ENCODE measurements around the gene MAVS.

MAVS gene

GRCh38 chr20:3854462-3854871, 7.8 kb downstream of the MAVS start:
- POLR2A ChIA-PET, result interaction anchor here (1.3 to 1.9 kb wide), 3 partner anchors 34 to 87 kb away, joined by 6 to 10 read pairs (median 8); partner anchors contain the start of genes ADISSP, AP5S1 and CENPB
- TF ChIP-seq L3MBTL2 (conservative IDR thresholded peaks at IDR 0.05), result no peak
- TF ChIP-seq TARDBP (IDR thresholded peaks at IDR 0.05), result no peak
- TF ChIP-seq FOXK2 (IDR thresholded peaks at IDR 0.05), result no peak
- no peak for TF ChIP-seq ZNF384 (IDR thresholded peaks at IDR 0.05)
- TF ChIP-seq NFRKB (IDR thresholded peaks at IDR 0.05), result no peak
- TF ChIP-seq ARNT (IDR thresholded peaks at IDR 0.05), result no peak
- no peak for TF ChIP-seq ELF4 (IDR thresholded peaks at IDR 0.05)
- no peak for TF ChIP-seq FOXM1 (IDR thresholded peaks at IDR 0.05; ENCODE audit: borderline replicate concordance)
- TF ChIP-seq, protein P1, sequence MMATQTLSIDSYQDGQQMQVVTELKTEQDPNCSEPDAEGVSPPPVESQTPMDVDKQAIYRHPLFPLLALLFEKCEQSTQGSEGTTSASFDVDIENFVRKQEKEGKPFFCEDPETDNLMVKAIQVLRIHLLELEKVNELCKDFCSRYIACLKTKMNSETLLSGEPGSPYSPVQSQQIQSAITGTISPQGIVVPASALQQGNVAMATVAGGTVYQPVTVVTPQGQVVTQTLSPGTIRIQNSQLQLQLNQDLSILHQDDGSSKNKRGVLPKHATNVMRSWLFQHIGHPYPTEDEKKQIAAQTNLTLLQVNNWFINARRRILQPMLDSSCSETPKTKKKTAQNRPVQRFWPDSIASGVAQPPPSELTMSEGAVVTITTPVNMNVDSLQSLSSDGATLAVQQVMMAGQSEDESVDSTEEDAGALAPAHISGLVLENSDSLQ (IDR thresholded peaks at IDR 0.05), result no peak
- TF ChIP-seq BHLHE40 (IDR thresholded peaks at IDR 0.05; ENCODE audit: borderline replicate concordance), result no peak
- no peak for TF ChIP-seq CTBP1 (IDR thresholded peaks at IDR 0.05; ENCODE audit: borderline replicate concordance)
- CTCF ChIA-PET, result interaction anchor here (0.5 to 1.9 kb wide), 9 partner anchors 9 to 928 kb away, joined by 3 to 9 read pairs (median 3); partner anchors contain the start of gene ADISSP
- no peak for DNase-seq (ENCODE audit: extremely low spot score)

- no peak for TF ChIP-seq CTBP1 (IDR thresholded peaks at IDR 0.05; ENCODE audit: borderline replicate concordance)
- TF ChIP-seq, protein P1 (IDR thresholded peaks at IDR 0.05), result no peak
- TF ChIP-seq HDGF (IDR thresholded peaks at IDR 0.05; ENCODE audit: borderline replicate concordance), result no peak
- no peak for TF ChIP-seq LEF1 (IDR thresholded peaks at IDR 0.05; ENCODE audit: borderline replicate concordance)
- TF ChIP-seq SP1 (IDR thresholded peaks at IDR 0.05), result no peak
- no peak for TF ChIP-seq BHLHE40 (IDR thresholded peaks at IDR 0.05; ENCODE audit: borderline replicate concordance)
- TF ChIP-seq SUZ12 (IDR thresholded peaks at IDR 0.05), result no peak
- no peak for TF ChIP-seq ZNF384 (IDR thresholded peaks at IDR 0.05)
- no peak for TF ChIP-seq FOXK2 (IDR thresholded peaks at IDR 0.05)
- no peak for TF ChIP-seq NFRKB (IDR thresholded peaks at IDR 0.05)
- no peak for TF ChIP-seq TARDBP (IDR thresholded peaks at IDR 0.05)
- no peak for TF ChIP-seq FOXA1 (IDR thresholded peaks at IDR 0.05)
- TF ChIP-seq ELF4 (IDR thresholded peaks at IDR 0.05), result no peak
- TF ChIP-seq ARNT (IDR thresholded peaks at IDR 0.05), result no peak
- TF ChIP-seq L3MBTL2 (conservative IDR thresholded peaks at IDR 0.05), result no peak
- TF ChIP-seq FOXM1 (IDR thresholded peaks at IDR 0.05; ENCODE audit: borderline replicate concordance), result no peak
- no peak for DNase-seq (ENCODE audit: extremely low spot score)
- ChIA-PET CTCF (no interaction called here), POLR2A (no interaction called here)
Measured at GRCh38 chr20:3857405-3857804, 10.8 kb downstream of the MAVS start.

- CTCF ChIA-PET, result no interaction called here
- TF ChIP-seq SP1 (IDR thresholded peaks at IDR 0.05) (no peak), ELF4 (IDR thresholded peaks at IDR 0.05) (no peak), NFRKB (IDR thresholded peaks at IDR 0.05) (no peak), HDGF (IDR thresholded peaks at IDR 0.05; ENCODE audit: borderline replicate concordance) (no peak), ZNF384 (IDR thresholded peaks at IDR 0.05) (no peak), FOXK2 (IDR thresholded peaks at IDR 0.05) (no peak), SUZ12 (IDR thresholded peaks at IDR 0.05) (no peak), LEF1 (IDR thresholded peaks at IDR 0.05; ENCODE audit: borderline replicate concordance) (no peak), FOXA1 (IDR thresholded peaks at IDR 0.05) (no peak), BHLHE40 (IDR thresholded peaks at IDR 0.05; ENCODE audit: borderline replicate concordance) (no peak), FOXM1 (IDR thresholded peaks at IDR 0.05; ENCODE audit: borderline replicate concordance) (no peak), ARNT (IDR thresholded peaks at IDR 0.05) (no peak), TARDBP (IDR thresholded peaks at IDR 0.05) (no peak)
- no peak for DNase-seq (ENCODE audit: extremely low spot score)
- POLR2A ChIA-PET, result no interaction called here
Measured at GRCh38 chr20:3858689-3859088, 12.1 kb downstream of the MAVS start.

DNA sequence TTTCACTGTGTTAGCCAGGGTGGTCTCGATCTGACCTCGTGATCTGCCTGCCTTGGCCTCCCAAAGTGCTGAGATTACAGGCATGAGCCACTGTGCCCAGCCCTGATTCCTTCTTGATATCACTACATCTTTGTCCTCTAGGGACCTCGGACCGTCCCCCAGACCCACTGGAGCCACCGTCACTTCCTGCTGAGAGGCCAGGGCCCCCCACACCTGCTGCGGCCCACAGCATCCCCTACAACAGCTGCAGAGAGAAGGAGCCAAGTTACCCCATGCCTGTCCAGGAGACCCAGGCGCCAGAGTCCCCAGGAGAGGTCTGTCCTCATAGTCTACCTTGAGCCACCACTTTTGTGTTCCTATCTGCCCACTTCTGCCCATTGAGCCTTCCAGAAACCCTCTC, 14.6 kb downstream of the MAVS start:
- DNase-seq (ENCODE audit: extremely low spot score), result no peak

GRCh38 chr20:3862333-3862732, 15.7 kb downstream of the MAVS start:
- POLR2A ChIA-PET, result no interaction called here
- TF ChIP-seq SUZ12 (IDR thresholded peaks at IDR 0.05) (no peak), TARDBP (IDR thresholded peaks at IDR 0.05) (no peak), LEF1 (IDR thresholded peaks at IDR 0.05; ENCODE audit: borderline replicate concordance) (no peak), ELF4 (IDR thresholded peaks at IDR 0.05) (no peak)
- TF ChIP-seq, protein P1 (IDR thresholded peaks at IDR 0.05), result no peak
- CTCF ChIA-PET, result no interaction called here

More for the DNA sequence above, 14.6 kb downstream of the MAVS start:
- TF ChIP-seq HDGF (IDR thresholded peaks at IDR 0.05; ENCODE audit: borderline replicate concordance), result no peak
- no peak for TF ChIP-seq TARDBP (IDR thresholded peaks at IDR 0.05)
- no peak for TF ChIP-seq CTBP1 (IDR thresholded peaks at IDR 0.05; ENCODE audit: borderline replicate concordance)
- no peak for TF ChIP-seq ZNF384 (IDR thresholded peaks at IDR 0.05)
- no peak for TF ChIP-seq SUZ12 (IDR thresholded peaks at IDR 0.05)
- no peak for TF ChIP-seq FOXM1 (IDR thresholded peaks at IDR 0.05; ENCODE audit: borderline replicate concordance)
- no peak for TF ChIP-seq FOXA1 (IDR thresholded peaks at IDR 0.05)
- no peak for TF ChIP-seq NFRKB (IDR thresholded peaks at IDR 0.05)
- no peak for TF ChIP-seq FOXK2 (IDR thresholded peaks at IDR 0.05)
- no peak for TF ChIP-seq ARNT (IDR thresholded peaks at IDR 0.05)
- no peak for TF ChIP-seq LEF1 (IDR thresholded peaks at IDR 0.05; ENCODE audit: borderline replicate concordance)
- no peak for TF ChIP-seq SP1 (IDR thresholded peaks at IDR 0.05)
- TF ChIP-seq ELF4 (IDR thresholded peaks at IDR 0.05), result no peak
- POLR2A ChIA-PET, result no interaction called here
- CTCF ChIA-PET, result no interaction called here

DNA sequence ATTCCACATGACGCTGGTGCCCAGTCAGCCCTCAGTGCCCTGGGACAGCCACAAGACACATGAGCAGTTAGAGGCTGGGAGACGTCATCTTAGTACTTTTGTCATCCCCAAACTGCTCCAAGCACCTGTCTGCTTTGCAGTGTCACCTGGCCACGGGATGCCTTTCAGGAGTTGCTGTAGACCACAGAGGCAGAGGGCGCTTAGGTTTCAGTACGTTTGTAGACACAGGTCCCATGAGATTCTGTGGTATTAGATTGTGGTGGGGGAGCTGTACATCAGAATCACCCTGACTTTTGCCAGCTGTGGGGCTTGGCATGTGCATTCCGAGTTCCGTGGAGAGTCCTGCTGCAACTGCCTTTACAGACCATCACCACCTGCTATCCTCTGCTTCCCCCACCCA, 16.7 kb downstream of the MAVS start:
- no peak for DNase-seq (ENCODE audit: extremely low spot score)
- POLR2A ChIA-PET, result no interaction called here
- CTCF ChIA-PET, result no interaction called here
- TF ChIP-seq BHLHE40 (IDR thresholded peaks at IDR 0.05; ENCODE audit: borderline replicate concordance) (no peak), LEF1 (IDR thresholded peaks at IDR 0.05; ENCODE audit: borderline replicate concordance) (no peak), FOXA1 (IDR thresholded peaks at IDR 0.05) (no peak)

More at GRCh38 chr20:3862333-3862732, 15.7 kb downstream of the MAVS start:
- DNase-seq (ENCODE audit: extremely low spot score), result no peak
